HG02840 (cell line): ENCODE measurements around the gene EFR3B.

Experiments
- ATAC-seq: cut with Tn5 transposase; IDR thresholded peaks from one replicate; pipeline ENCODE4 v1.9.1; 2021; ENCODE audit warnings: mild to moderate bottlenecking, moderate library complexity, moderate number of reproducible peaks; ENCODE audit not compliant: unreplicated experiment, low FRiP score

Gene EFR3B

DNA sequence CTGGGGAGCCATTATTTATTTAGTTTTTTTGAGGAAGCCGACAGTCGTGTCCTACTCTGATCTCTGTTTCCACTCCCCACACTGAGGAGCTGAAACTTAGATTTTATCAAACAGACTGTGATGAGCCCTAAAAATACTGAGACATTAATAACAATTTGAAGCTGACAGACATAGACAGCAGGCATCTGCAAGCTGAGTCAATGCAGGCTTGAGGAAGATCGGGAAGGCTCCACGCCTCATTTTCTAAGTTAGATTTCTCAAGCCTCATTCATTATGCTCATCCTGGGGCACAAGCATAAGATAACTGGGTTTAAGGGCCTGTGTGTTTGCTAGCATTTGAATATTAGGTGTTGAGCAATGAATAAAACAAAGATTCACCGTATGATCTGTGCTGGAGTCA is 26.3 kb downstream of the EFR3B start:
- ATAC-seq, result no peak

DNA sequence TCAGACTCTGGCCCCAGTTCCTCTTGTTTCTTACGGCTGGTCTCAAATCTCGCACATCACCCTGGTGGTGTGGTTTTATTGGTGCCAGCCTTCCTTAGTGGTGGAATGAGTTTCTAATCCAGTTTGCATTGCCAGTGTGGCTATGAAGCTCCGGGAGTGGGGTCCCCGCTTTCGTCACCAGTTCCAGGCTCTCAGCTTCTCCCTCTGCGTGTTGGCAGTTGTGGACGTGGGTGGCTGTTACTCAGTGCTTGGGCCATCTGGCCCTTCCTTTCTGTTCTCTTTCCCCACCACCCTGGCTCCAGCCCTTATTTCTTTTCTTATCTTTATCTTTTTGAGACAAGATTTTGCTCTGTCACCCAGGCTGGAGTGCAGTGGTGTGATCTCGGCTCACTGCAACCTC is 30.1 kb downstream of the EFR3B start:
- ATAC-seq, result no peak

DNA sequence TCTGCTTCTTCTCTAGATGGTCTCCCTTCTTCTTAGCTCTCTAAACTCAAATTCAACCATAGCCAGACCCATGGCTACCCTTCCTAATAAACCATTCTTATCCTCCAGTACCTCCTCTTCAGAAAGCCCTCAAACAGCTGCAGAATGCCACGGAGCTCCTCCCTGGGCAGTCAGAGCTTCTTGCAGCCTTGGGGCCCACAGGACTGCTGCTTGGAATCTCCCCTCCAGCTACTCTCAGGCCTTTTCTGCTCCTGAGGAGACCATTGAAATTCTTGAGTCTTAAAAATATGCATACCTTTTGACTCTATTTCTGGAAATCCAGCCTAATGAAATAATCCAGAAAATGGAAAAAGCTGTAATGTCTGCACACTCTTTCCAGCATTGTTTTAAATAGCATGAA is 30.7 kb downstream of the EFR3B start:
- ATAC-seq, result no peak

DNA sequence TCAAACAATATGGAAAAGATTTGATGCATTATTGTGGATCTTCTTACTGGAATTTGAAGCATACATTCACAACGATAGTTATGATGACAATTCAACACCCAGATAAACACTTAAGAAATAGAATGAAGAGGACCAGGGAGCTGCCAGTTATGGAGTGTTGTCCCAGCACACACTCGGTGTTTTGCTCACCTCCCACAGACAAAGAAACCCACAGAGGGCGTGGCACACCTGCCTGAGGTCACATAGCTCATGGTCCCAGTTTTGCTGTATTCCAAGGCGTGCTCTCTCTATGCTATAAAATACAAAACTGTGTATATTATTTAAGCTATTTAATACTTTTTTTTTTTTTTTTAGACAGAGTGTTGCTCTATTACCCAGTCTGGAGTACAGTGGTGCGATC is 31.1 kb downstream of the EFR3B start:
- ATAC-seq, result no peak

DNA sequence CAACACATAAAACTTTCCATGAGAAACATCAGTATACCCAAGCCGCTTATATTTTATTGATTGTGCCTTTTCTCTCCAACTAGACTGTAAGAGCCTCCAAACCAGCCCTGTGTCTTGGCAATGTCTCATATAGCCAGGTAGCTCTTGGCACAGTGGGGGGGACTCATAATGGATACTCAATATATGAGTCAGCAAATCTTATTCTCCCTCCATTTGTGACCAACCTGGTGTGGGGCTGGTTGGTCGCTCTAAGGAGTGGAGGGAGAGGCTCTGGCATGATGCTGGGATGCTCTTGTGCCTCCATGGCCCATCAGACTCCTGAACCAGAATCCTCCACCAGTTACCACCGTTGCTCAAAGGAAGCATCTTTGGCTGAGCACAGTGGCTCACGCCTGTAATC is 32.0 kb downstream of the EFR3B start:
- no peak for ATAC-seq

DNA sequence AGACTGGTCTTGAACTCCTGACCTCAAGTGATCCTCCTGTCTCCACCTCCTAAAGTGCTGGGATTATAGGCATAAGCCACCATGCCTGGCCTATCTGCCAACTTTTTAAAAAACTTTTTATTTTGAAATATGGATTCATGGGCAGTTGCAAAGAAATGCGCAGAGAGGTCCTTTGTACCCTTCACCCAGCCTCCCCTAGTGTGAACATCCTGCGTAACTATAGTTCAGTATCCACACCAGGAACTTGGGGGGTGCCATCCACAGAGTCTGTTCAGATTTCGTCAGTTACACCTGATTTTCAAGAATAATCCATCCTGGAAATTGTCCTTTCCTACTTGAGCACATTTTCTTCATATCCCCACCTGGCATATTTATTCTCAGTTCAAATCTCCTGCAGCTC is 33.0 kb downstream of the EFR3B start:
- no peak for ATAC-seq

DNA sequence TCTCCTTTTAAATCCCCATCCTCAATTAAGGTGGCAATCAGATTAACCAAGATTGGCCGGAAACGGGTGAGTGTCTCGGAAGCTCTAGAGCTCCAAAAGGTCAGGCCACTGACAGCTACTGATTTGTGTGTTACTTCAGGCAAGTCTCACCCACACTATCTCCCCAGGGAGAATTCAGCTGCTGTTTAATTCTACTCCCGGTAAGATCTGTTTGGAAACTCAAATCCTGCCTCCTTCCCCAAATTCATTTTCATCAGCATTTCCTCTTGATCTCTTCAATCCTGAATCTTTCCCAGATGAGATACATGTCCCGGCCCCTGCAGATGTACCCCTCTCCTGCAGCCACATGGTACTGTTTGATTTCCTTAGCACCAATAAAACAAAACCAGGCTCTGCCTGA is 34.9 kb downstream of the EFR3B start:
- no peak for ATAC-seq

DNA sequence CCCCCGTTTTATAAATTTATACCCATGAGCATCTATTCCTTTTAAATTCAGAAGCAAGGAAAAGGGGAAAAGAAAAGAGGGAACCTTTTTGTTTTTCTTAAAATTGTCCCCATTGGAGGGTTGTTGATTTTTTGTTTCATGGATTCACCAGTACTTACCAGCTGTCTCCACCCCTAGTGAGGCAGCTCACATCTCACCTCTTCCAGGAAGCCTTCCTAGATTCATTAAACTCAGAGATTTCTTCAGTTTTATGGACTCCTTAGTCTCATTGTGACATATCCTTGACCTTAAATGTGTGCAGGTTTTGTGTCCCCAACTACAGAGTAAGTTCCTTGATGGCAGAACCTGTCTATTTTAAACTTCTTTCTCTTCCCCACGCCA is 35.9 kb downstream of the EFR3B start:
- ATAC-seq, result no peak

DNA sequence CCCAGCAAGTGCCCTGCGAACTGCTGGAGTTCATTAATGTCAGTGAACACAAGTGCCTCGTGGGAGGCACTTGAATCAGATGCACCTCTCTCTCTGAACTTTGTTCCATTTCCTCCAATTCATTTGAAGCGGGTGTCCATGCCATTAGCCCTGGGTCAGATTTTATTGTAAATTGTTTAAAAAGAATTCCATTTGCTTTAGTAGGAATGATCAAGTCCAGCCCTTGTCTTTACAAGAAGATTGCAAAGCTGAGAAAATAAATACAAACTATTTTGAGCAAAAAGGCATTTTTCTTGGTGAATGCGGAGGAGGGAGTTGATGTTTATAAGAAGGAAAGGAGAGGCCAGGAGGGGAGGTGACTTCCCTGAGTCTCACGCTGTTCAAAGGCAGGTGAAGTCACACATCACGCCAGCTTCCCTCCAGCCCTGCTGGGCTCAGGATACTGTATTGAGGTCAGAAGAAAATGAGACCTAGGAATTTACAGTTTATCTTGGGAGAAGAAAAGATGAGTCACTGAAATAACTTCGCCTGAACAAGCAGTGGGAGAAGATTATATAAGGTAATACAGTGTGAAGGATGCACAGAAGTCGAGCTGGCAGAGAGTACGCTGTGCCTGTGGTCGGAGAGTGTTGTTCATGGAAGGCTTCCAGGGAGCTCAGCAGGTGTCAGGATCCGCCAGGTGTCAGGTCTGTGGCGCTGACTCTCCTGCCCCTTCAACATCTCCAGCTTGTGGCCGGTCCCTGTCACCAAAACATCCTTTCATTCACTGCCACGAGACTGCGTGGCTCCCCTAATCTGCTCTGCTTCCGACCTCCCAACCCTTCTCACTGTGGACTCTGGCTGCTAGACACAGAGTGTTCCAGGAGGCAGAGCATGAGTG is 36.5 kb downstream of the EFR3B start:
- ATAC-seq, result no peak

DNA sequence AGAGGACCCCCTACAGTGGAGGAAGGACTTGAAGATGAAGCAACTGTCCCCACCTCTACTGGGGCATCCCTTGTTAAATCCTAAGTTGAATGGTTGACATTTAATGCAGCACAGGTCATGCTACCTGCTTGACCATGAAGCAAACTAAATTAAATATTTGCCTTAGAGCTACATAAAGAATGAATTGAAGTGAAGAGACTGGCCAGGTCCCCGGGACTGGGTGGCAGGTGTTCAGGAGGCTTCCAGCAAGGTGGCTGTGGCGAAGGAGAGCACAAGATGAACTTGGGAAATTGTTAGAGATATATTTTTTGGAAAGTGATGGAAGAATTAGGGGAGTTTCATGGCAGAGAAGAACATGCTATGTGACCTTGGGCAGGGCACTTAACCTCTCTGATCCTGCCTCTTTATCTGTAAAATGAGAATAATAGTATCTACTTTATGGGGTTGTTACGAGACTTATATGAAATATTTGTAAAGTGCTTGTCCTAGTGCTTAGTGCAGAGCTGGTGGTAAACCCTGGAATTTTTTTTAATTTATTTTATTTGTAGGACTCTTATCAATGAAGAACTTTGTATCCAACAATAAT is 37.3 kb downstream of the EFR3B start:
- no peak for ATAC-seq

DNA sequence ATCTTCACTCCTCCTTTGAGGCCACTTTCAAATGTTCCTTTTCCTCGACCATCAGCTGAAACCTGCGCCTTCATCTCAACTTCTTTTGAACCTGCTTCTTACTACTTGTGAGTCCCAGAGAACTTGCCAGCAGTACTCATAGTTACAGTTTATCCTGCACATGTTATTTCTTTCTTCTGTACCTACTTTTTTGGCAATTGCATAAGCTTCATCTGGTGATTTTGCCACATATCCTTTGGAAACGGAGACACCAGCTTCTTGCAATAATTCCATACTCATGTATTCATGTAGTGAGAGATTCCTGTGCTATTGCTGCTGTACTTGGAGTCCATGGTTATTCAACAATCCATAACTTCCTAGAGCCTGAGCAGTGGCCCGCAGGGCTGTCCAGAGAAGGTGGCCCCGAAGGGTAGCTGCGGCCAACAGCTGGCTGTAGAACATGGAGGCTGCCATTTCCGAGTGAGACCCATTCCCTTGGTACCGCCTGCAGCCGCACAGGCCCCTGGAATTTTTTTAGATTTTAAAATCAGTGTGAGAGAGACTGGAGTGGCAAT is 39.4 kb downstream of the EFR3B start:
- ATAC-seq, result no peak

DNA sequence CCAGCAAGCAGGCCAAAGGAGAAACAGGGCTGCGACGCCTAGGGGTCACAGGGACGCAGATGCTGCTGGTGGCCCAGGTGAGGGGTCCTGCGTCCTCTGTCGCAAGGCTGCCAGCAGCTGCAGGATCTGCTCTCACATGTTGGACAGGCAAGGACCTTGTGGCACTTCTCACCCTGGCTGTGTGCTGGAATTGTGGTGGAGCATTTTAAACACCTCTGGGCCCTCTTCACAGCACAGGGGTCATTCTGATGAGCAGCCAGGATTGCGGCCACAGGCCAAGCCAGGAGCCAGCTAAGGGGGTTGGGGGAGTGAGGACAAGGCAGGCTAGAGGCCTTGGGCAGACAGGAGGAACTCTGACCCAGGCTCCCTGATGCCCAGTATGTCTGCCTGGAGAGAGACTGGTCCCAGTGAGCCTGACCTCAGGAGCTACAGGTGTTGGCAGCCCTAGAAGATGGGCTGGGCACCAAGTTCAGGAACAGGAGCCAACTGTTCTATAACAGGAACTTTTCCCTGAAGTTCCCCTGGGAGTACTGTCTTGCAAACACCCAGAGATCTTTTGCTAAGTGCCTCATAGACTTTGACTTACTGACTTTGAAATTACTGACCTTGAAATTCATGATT is 40.2 kb downstream of the EFR3B start:
- ATAC-seq, result no peak

DNA sequence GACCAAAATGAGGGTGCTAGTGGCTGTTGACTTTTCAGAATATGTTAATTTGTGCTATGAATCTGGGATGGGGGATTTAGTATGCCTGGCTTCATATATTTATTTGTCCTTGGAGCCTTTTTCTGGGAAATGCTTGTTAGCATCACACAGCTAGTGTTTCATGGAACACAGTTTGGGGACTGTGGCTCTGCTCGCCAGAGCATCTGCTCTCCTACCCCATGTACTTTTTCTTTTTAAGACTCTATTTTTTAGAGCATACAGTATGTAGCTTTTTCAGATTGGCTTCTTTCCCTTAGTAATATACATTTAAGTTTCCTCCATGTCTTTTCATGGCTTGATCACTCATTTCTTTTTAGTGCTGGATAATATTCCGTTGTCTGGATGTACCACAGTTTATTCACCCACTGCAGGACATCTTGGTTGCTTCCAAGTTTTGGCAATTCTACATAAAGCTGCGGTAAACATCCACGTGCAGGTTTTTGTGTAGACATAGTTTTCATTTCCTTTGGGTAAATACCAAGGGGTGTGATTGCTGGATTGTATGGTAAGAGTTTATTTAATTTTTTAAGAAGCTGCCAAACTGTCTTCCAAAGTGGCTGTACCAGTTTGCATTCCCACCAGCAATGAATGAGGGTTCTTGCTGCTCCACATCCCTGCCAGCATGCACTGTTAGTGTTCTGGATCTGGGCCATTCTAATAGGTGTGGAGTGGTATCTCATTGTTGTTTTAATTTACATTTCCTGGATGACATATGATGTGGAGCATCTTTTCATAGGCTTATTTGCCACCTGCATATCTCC is 44.1 kb downstream of the EFR3B start:
- no peak for ATAC-seq

DNA sequence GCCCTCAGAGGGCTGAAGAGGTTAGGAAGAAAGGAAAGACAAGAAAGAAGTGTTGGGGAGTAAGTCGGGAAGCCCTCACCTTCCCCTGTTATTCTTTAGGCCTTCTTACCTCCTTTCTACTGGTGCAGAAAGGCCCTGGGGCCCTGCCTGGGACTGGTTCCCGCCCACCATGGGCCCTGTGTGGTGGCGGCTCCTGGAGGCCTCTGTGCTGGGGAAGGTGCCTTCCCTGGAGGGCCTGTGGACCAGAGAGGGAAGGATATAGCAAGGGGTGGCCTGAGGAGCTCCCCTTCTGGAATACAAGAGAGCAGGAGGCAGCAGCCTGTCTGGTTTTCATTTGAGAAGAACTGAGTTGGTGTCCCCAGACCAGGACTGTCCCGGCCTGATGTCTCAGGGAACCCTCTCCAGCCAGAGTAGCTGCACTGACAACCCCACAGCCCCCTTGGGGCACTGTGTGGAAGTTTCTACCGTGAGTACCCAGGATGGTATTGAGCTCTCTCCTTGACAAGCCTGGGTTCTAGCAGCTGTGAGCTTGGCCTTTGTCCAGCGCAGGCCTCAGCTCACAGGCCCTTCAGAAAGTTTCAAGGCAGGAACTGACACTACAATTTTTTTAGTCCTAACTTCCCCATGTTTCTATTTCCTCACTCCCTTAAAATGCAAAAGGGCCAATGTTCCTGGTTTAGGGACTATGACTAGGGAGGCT is 47.1 kb downstream of the EFR3B start:
- no peak for ATAC-seq

DNA sequence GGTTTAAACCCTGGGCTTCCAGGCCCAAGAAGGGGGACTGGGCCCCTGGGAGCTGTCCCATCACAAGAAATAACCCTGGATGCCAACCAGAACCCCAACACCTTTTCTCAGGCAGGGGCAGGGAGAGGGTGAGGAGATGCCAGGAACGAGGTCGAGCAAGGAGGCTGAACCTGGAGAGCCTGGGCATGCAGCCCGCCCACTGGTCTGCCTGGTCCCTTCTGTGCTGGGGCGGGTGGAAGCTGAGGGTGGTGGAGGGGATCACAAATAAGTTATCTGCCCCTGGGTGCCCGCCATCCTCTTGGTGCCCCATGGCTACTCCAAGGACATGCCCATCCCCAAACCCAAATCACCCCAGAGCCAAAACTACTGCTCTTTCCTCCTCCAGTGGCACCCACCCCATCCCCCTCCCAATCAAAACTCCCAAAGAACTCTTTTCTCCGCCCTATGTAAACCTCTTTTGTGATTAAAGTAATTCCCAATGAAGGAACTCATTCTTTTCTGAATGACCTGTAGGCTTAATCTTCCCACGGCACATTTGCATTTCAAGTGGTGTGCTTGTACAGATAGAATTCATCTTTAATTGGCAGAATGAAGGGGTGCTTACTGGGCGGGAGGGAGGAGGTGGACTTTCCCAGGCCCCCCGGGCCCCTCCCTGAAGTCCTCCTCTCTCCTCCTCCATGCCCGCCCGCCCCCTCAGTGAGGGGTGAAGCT is 47.9 kb downstream of the EFR3B start:
- no peak for ATAC-seq

DNA sequence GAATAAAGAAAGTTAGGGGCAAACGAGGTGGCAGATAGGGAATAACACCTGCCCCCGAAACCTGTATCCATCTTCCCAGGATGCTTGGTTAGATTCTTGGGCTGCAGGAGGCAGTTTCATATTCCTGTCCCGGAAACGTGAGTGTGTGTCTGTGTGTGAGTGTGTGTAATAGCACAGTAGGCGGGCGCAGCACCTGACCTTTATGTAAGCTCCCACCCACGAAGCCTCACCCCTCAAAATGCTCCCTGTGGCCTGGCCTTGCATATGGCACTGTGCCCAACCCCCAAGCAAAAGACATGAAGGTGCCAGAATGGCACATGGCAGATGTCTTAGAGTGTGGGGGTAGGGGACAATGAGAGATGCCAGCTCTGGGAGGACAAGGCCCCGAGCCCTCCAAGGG is 48.9 kb downstream of the EFR3B start:
- ATAC-seq, result no peak

DNA sequence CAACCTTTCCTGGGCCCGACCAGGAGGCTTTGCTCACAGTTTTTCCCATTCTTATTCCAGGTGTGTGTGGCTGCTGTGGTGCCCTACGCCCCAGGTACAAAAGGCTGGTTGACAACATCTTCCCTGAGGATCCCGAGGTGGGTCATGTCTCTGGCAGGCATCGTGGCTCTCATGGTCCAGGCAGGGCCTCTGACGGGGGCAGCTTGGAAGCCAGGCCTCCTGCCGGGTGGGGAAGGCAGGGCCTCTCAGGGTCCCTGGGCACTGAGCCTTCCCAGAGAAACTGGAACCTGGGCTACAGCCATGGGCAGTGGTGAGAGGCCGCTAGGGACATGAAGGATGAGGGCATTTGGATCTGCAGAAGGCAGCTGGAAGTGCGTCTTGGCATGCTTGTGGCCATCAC is 49.4 kb downstream of the EFR3B start:
- ATAC-seq, result no peak

DNA sequence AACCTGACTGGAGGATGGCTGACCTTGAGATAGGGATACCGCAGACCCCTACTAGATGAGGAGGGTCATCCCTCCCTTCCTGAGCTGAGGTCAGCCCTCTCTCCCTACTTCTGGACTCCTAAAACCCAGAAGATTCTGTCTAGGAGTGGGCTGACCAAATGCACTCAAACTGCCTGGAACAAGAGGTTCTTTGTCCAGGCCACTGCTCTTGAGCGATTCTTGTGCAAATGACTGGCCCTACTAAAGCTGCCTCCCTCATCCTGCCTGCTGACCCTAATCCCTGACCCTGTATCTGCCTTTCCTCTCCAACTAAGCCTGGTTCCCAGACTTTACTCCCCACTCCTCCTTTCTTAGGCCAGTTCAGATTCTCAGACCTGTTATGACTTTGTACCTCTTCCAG is 56.2 kb downstream of the EFR3B start:
- ATAC-seq, result no peak

DNA sequence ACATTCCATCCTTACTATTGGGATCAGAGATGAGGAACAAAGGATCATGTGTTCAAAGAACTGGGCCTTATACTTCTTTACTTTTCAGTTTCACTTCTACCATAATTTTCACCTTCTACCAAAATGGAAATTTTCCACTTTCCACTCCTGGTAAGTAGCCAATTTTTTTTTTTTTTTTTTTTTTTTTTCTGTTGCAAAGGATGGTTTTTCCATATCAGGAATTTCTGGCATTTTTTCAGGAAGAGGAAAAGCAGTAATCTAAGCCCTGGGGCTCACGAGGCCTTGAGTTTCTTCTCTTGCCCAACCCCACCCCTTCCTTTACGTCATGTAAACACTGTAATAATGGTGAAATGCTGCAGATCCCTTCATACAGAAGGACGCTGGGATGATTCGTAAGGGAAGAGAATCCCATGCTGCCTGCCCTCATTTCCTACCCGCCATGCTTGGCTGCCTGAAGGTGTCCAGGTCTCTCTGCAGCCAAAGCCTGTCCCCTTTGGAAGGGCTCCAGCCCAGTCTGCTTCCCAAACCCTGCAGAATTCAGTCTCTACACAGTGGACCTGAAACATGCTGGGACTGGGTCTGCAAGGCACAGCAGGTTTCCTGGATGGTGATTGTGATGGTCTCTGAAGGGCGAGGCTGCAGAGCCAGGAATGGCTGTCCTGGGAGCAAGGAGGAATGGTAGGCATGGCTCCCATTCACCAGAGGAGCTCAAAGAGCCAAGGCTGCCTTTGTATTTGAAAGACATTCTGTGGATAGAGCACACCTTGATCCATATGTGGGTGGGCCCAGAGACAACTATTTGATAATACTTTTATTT is 57.0 kb downstream of the EFR3B start:
- ATAC-seq, result no peak
